Measurements from ENCODE around the gene KIZ.
"Not testable (repeated sequence)": the region's sequence is repeated elsewhere in the genome, so short reads cannot be mapped to it uniquely, and the experiment has no call there.

Gene KIZ

GRCh38 chr20:21232546-21233280 lies 106.8 kb downstream of the KIZ start:
- DNase-seq, result no peak

GRCh38 chr20:21234324-21234723 lies 108.4 kb downstream of the KIZ start:
- no peak for DNase-seq

DNA sequence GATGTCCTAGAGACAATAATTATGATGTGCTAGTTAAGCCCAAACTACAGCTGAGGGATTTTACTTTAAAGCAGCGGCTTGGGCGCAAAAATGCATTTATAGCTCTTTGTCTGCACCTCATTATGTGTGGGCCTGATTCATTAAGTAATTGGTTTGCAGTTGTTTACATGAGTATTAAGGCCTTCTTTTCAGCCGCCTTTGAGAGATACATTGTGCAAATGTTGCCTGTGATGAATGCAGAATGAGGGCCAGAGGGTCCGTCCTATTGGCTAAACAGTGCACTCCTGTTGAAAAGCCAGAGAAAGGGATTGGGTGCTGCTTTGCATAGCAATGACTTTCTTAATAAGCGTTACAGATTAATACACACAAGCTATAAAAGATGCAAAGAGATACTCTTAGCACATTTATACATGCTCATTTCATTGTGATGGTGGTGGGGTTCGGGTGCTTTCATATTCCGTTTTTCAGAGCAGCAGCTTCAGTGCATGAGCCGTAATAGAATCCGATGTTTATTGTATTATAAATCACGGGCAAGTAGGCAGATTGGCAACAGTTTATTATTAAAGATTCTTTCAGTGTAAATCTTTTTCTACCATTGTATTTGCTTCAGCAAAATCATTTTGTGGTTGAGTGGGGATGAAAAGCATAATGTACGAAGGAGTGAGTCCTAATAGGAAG lies 109.1 kb downstream of the KIZ start:
- no peak for DNase-seq

DNA sequence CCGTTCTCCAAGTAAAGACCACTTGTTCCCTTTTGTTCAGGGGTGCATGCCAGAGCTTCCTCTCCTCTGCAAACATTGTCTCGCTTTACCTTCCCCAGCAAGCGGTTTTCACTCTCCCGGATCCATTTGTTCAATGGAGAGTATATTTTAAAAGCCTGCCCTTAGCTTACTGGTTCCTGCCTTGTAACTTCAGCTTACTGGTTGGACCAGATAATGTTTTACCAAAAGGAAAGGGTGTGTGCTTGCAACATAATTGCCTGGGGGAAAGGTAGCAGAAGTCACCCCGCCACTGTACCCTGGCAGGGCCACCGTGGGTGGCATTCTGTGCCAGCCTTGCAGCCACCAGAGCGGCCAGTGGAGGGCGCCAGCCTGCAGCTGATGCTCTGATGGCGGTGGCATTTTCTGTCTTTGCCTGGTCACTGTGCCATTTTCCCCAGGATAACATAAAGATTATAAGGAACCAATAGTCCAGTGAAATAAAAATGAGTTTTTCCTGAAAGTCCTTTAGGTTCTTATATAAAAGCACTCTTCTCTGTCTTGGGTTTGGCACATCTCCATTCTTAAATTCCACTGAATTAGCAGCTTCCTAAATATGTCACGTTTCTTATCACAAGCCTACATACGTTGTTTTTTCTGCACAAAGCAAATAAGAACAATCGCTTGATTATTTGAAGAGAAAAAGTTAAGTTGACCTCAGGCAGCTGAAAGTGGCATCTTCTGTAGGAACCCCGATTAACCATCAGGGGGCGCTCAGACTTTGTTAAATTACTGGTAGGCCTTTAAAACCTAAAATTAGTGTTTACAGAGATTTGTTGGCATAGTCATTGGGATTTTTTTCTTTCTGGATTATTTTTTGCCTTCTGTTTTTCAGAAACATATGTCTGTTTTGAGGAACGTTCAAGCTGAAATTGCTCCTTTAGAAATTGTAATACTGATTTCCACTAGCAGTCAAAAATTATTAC lies 109.9 kb downstream of the KIZ start:
- DNase-seq, result peak; percentile 17 to 69 (median 41)

DNA sequence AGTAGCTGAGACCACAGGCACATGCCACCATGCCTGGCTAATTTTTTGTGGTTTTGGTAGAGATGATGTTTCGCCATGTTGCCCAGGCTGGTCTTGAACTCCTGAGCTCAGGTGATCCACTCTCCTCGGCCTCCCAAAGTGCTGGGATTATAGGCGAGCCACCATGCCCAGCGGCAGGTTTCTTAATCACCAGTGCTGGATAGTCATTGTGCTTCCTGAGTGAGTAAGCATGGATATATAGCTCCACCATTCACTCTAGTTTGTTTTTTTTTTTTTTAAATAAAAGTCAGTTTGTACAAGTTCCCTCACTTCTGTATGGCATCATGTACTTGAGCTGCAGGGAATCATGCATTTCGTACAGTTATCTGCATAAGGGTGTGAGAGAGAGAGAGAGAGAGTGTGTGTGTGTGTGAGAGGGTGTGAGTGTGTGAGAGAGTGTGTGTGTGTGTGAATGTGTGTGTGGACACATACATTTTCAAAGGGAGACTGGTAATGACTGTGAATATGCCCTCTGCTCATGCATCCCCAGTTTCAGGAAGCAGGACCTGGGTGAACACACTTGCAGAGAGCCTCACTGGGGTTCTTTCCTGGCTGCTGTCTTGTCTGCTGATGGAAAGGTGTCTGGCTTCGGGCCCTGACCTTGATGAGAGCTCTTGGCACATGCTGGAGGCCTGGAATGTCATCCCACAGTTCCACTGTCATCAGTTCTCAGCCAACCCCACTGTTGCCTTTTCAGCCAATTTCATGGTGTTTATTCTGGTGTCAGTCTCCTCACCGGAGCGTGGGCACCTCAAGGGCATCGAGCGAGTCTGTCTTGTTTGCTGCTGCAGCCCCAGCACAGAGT lies 112.3 kb downstream of the KIZ start:
- DNase-seq, result no peak

- DNase-seq, result no peak
Observed at GRCh38 chr20:21238818-21239536, 113.1 kb downstream of the KIZ start.

DNA sequence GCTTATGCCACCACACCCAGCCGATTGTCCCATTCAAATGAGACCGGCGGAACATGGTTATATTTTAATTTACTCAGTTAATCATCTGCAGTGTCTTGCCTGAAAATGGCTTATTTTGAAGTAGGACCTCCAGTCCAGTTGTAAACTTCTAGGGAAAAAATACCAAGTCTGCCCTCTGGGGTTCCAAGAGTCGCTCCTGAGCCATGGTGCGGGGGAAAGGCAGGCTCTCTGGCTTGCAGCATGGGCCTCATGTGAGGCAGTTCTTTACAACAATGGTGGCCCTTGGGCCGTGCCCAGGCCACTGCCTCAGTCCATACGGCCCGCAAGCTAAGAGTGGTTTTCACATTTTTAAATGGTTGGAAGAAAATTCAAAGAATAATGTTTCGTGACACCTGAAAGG lies 114.5 kb downstream of the KIZ start:
- no peak for DNase-seq

- DNase-seq, result no peak
Observed at GRCh38 chr20:21241406-21241805, 115.5 kb downstream of the KIZ start.

DNA sequence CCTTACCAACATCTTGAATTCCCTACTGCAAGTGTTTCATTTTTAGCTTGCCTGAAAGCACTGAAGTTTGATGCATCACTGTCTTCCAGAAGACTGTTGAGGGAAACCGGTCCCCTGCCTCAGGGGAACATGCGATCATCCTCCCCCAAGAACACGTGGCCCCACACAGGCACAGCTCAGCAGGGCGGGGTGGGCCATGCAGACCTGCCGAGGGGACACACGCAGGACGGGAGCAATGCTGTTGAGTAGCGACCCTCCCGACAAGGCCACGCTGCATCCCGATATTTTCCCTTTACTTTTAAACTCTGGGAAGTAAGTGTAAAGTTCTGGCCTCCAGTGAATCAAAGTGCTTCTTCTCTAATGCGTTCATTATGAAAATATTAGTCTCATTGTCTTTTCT lies 117.9 kb downstream of the KIZ start:
- DNase-seq, result no peak

DNA sequence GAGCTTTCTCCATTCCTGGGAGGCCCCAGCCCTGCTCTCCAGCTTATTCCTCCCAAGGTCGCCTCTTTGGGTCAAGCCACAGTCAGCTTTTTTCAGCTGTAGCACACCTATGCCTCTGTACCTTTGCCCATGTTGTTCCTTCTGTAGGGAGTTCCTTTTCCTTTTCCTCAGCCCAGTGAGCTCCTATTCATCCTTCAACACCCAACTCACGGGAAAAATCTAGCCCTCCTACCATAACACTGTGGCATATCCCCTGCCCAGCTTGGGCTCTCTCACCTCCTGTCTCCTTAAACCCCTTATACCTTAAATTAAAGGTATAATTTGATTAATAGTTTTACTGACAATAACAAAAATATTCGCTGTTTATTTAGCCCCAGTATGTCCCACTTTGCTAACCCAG lies 118.9 kb downstream of the KIZ start:
- DNase-seq, result no peak

DNA sequence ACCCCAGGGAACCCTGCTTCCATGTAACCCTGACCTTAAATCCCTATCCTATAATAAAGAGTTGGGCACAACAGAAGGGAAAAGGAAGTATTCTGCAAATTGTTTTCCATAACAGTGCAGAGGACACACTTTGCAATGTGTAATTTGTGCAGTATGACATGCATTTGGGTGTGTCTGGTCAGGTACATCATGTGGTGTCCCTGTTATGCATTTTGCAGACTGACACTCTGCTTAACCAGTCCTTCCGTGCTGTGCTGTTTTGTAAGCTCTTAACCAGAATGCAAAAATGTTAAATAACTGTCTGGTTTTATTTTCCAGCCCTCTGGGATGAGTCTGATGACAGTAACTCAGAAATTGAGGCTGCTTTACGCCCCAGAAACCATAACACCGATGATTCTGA lies 120.3 kb downstream of the KIZ start:
- DNase-seq, result no peak

- DNase-seq, result not testable (repeated sequence)
Observed at GRCh38 chr20:21247603-21248095, 121.8 kb downstream of the KIZ start.

- DNase-seq, result no peak
Observed at GRCh38 chr20:21251278-21251677, 125.4 kb downstream of the KIZ start.

- no peak for DNase-seq
Observed at GRCh38 chr20:21257192-21257591, 131.3 kb downstream of the KIZ start.

DNA sequence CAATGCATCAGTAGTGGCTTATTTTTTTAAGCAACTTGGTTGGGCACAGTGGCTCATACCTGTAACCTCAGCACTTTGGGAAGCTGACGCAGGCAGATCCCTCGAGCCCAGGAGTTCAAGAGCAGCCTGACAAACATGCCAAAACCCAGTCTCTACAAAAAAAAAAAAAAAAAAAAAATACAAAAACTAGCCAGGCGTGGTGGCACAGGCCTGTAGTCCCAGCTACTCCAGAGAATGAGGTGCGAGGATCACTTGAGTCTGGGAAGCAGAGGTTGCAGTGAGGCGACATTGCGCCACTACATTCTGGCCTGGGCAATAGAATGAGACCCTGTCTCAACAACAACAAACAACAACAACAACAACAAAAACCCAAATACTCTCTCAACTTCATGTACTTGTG lies 132.5 kb downstream of the KIZ start:
- no peak for DNase-seq

DNA sequence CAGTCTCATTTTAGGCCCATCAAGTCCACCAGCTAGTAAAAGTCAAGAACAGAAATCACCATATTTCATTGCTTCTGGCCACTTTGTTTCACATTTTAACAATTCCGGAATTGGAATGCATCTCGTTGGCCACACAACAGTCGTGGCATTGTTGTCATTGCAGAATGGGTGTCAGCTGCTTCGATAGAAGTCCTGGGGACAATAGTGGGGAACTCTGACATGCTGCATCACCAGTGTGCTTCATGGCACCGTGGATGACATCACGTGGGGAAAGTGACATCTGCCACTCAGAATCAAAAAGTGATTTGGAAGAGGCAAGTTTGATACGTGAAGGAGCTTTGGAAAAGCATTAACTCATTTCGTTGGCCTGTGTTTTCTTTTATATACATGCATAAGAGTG lies 133.5 kb downstream of the KIZ start:
- no peak for DNase-seq

DNA sequence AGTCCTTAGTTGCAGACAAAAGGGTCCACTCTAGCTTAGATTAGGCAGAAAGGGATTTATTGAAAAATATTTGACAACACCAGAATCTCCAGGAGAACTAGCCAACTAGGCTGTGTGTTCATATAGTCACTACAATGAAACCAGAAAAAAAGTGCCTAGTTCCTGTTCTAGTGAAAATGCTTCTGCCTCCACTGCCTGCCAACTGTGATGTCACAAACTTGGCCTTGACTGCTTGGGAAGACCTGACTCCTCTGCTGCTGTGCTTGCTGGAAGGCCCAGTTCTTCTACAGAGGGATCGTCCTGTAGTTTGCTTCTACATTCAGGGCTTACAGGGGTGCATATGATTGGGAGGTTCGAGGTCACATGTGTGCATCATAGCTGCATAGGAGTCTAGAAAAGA lies 136.9 kb downstream of the KIZ start:
- DNase-seq, result no peak

GRCh38 chr20:21265261-21266190 lies 139.6 kb downstream of the KIZ start:
- DNase-seq, result no peak

DNA sequence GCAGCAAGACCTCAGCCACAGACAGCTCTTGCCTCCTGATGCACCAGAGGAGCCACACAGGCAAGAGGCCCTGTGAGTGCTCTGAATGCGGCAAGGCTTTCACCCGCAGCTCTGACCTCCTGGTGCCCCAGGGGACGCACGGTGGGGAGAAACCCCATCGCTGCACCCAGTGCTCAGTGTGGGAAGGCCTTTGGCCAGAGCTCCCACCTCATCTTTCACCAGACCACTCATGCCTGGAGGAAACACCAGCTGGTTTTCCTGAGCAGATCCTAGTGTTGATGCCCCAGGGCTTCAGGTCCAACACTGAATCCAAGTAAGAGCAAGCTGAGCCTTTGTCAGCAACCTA lies 140.3 kb downstream of the KIZ start:
- no peak for DNase-seq

DNA sequence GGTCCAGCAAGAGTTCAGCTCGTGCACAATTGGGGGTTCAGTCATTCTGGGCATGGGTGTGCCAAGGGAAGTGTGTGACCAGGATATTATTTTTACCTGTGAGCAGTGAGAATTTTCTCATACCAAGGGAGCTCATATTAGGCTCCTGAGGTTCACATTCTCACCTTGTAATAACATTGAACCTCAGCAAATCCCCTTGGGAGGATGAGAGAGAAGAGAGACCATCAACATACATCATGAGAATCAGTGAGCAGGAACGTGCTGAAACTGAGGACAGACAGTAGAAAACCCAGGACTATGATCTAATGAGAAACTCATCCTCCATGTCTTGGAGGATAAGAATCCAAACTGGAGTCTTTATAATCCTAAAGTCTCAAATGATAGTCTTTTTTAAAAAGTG lies 143.9 kb downstream of the KIZ start:
- no peak for DNase-seq

- no peak for DNase-seq
Observed at GRCh38 chr20:21270806-21271205, 144.9 kb downstream of the KIZ start.

Data from stimulated activated naive CD4-positive, alpha-beta T cell (primary cell).